BLaER1 treated with 17β-estradiol and CSF1 and Interleukin-3, amounts not matched to agents 10 nM and 100 nM (cell line): Measurements from ENCODE around the gene LSG1.

Experiments
- H3K27ac ChIP-seq, 11 experiments: shearing (Covaris generic); formaldehyde crosslinking; 2 replicates each; pipeline ENCODE4 v1.8.1; 2022
- H3K27me3 ChIP-seq, 11 experiments: shearing (Covaris generic); formaldehyde crosslinking; 2 replicates each; pipeline ENCODE4 v1.8.1; 2022
- H3K36me3 ChIP-seq, 11 experiments: shearing (Covaris generic); formaldehyde crosslinking; 2 replicates each; pipeline ENCODE4 v1.8.1; 2022
- H3K4me1 ChIP-seq, 10 experiments: shearing (Covaris generic); formaldehyde crosslinking; 2 replicates each; pipeline ENCODE4 v1.8.1; 2022
- H3K4me2 ChIP-seq, 11 experiments: shearing (Covaris generic); formaldehyde crosslinking; 2 replicates each; pipeline ENCODE4 v1.8.1; 2022
- H3K4me3 ChIP-seq, 10 experiments: shearing (Covaris generic); formaldehyde crosslinking; 2 replicates each; pipeline ENCODE4 v1.8.1; 2022
- H3K9ac ChIP-seq, 11 experiments: shearing (Covaris generic); formaldehyde crosslinking; 2 replicates each; pipeline ENCODE4 v1.8.1; 2022
- H3K9me3 ChIP-seq, 11 experiments: shearing (Covaris generic); formaldehyde crosslinking; replicated peaks in 1 of 11; 2 replicates each; pipeline ENCODE4 v1.8.1; 2022
- H4K20me1 ChIP-seq, 11 experiments: shearing (Covaris generic); formaldehyde crosslinking; 2 replicates each; pipeline ENCODE4 v1.8.1; 2022
- Cebpa-rat ChIP-seq, 11 experiments: shearing (Covaris generic); IDR thresholded peaks; 2 replicates each; pipeline ENCODE4 v1.8.1; 2022

LSG1 gene

DNA sequence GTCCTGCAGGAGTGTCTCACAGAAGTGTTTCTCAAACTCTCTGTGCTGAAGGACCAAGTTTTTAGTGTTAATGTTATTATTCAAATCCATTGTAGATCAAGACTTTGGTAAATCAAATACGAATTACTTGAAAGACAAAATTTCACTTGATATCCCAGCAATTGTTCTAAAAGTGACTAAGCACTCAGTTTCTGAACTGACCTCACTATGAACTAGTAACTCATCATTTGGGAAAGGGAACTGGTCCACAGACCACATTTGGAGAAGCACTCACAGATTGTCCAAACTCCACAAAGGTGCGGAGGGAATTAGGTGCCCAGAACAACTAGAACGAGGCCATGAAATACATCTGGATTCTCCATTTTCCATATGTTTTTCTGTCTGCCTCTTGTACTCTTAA, 39.3 kb upstream of the LSG1 start:
- no peak for TF ChIP-seq Cebpa-rat (IDR thresholded peaks at IDR 0.05)
- H3K27me3 ChIP-seq: no peaks in the 10 kb centered on the region
- peak overlapping the region in 10 of 11 experiments; percentile 4 to 61 (median 42); a peak in 14 of 22 replicates for H3K4me2 ChIP-seq
- no peaks in the 10 kb centered on the region for H4K20me1 ChIP-seq
- no peak overlapping the region for H3K9ac ChIP-seq
- H3K27ac ChIP-seq: no peak overlapping the region
- H3K4me3 ChIP-seq: no peak overlapping the region
- no peaks in the 10 kb centered on the region for H3K36me3 ChIP-seq
- H3K9me3 ChIP-seq: peaks cover 0 to 8% (median 0%) of the 10 kb centered on the region in 11 experiments; a peak in 3 of 22 replicates
- H3K4me1 ChIP-seq: peaks cover 10 to 32% (median 18%) of the 10 kb centered on the region in 10 experiments

- Histone ChIP-seq H3K27ac (no peak overlapping the region), H3K4me3 (no peak overlapping the region), H4K20me1 (no peaks in the 10 kb centered on the region), H3K9me3 (peaks cover 0 to 8% (median 0%) of the 10 kb centered on the region in 11 experiments; a peak in 3 of 22 replicates), H3K9ac (no peak overlapping the region), H3K36me3 (no peaks in the 10 kb centered on the region), H3K4me2 (no peak overlapping the region), H3K27me3 (no peaks in the 10 kb centered on the region), H3K4me1 (peaks cover 6 to 11% (median 8%) of the 10 kb centered on the region in 10 experiments)
- TF ChIP-seq Cebpa-rat (IDR thresholded peaks at IDR 0.05): no peak
These were observed 35.2 kb upstream of the LSG1 start for GRCh38 chr3:194707147-194707540.

DNA sequence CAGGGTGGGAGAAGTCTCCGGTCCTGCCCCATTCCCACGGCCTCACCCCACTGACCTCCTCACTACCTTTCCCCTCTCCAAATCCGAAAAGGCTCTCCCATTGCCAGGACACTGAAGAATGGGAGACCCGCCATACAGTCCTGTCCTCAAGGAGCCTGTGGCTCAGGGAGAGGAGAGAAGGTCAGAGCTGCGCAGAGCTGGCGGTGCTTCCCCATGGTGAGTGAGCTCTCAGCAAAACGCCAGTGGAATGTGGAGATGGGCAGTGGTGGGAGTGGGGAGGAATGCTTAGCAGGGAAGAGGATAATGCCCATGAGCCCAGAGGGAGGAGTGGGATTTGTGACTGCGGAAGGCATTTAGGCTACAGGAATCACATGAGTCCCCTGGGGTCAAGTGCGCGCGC, 33.8 kb upstream of the LSG1 start:
- no peak for TF ChIP-seq Cebpa-rat (IDR thresholded peaks at IDR 0.05)
- no peak overlapping the region for H3K4me2 ChIP-seq

DNA sequence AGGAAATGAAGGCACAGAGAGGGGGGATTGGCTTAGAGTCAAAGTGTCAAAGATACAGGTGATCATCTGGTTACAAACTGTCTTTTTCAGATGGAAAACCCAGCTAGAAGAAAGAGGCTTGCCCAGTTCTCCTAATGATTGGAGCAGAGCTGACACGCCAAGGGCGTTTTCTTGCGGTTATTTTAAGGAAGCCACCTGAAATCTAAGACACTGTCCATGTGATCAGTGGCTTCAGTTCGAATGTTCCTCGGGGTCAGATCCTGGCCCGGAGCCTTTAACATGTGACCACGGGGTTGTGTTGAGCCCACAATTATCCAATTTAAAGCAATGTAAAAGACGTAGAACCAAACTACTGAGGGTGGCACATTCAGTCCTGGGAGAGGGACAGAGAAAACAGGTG, 33.2 kb upstream of the LSG1 start:
- H3K36me3 ChIP-seq: no peaks in the 10 kb centered on the region
- H3K4me2 ChIP-seq: no peak overlapping the region
- H3K27me3 ChIP-seq: no peaks in the 10 kb centered on the region
- no peak overlapping the region for H3K27ac ChIP-seq
- H3K9ac ChIP-seq: no peak overlapping the region
- H3K4me3 ChIP-seq: no peak overlapping the region
- peaks cover 0 to 8% (median 0%) of the 10 kb centered on the region in 11 experiments; a peak in 3 of 22 replicates for H3K9me3 ChIP-seq
- no peak for TF ChIP-seq Cebpa-rat (IDR thresholded peaks at IDR 0.05)
- H4K20me1 ChIP-seq: no peaks in the 10 kb centered on the region
- no peaks in the 10 kb centered on the region for H3K4me1 ChIP-seq

More for the DNA sequence above, 33.8 kb upstream of the LSG1 start:
- peaks cover 0 to 8% (median 0%) of the 10 kb centered on the region in 11 experiments; a peak in 3 of 22 replicates for H3K9me3 ChIP-seq
- H3K4me3 ChIP-seq: no peak overlapping the region
- H3K36me3 ChIP-seq: no peaks in the 10 kb centered on the region
- H4K20me1 ChIP-seq: no peaks in the 10 kb centered on the region
- no peak overlapping the region for H3K27ac ChIP-seq
- no peaks in the 10 kb centered on the region for H3K27me3 ChIP-seq
- no peak overlapping the region for H3K9ac ChIP-seq
- no peaks in the 10 kb centered on the region for H3K4me1 ChIP-seq

DNA sequence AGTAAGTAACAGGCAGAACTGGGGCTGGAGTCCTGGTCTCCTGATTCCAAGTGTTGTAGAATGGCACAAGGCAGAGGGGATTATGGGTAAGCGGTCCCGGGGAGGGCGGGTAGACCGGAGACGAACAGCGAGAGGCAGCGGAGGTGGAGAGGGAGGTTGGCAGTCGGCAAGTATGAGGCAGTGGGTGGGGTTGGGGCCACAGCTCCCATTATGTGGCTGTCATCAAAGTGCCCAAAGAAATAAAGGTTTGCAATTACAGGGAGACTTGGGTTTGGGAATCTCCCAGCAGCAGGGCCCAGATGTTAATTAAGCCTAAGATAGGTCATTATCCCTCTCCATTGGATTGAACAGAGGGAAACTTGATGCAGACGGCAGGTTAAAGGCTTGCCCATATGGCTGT, 30.6 kb upstream of the LSG1 start:
- no peak overlapping the region for H3K9ac ChIP-seq
- no peaks in the 10 kb centered on the region for H3K4me1 ChIP-seq
- H3K27me3 ChIP-seq: no peaks in the 10 kb centered on the region
- no peaks in the 10 kb centered on the region for H3K36me3 ChIP-seq
- no peak overlapping the region for H3K27ac ChIP-seq
- H3K4me3 ChIP-seq: no peak overlapping the region
- H3K4me2 ChIP-seq: no peak overlapping the region
- H4K20me1 ChIP-seq: no peaks in the 10 kb centered on the region
- H3K9me3 ChIP-seq: peaks cover 12 to 22% (median 17%) of the 10 kb centered on the region in 11 experiments; a peak in 21 of 22 replicates
- TF ChIP-seq Cebpa-rat (IDR thresholded peaks at IDR 0.05): no peak

GRCh38 chr3:194696702-194697101, 24.7 kb upstream of the LSG1 start:
- H3K4me2 ChIP-seq: no peak overlapping the region
- H4K20me1 ChIP-seq: no peaks in the 10 kb centered on the region
- peaks cover 17 to 30% (median 26%) of the 10 kb centered on the region in 10 experiments for H3K4me1 ChIP-seq
- H3K36me3 ChIP-seq: no peaks in the 10 kb centered on the region
- H3K9ac ChIP-seq: no peak overlapping the region
- no peak for TF ChIP-seq Cebpa-rat (IDR thresholded peaks at IDR 0.05)
- no peak overlapping the region for H3K27ac ChIP-seq
- no peak overlapping the region for H3K4me3 ChIP-seq
- no peaks in the 10 kb centered on the region for H3K27me3 ChIP-seq
- H3K9me3 ChIP-seq: peaks cover 12 to 37% (median 17%) of the 10 kb centered on the region in 11 experiments; a peak in 21 of 22 replicates

GRCh38 chr3:194691481-194692283, 19.7 kb upstream of the LSG1 start:
- Histone ChIP-seq H4K20me1 (peaks cover 0 to 38% (median 30%) of the 10 kb centered on the region in 11 experiments; a peak in 18 of 22 replicates), H3K4me1 (peaks cover 53 to 76% (median 66%) of the 10 kb centered on the region in 10 experiments), H3K4me2 (peak overlapping the region; percentile 28 to 100 (median 98)), H3K27me3 (no peaks in the 10 kb centered on the region), H3K9me3 (peaks cover 0 to 16% (median 0%) of the 10 kb centered on the region in 11 experiments; a peak in 5 of 22 replicates), H3K27ac (peak overlapping the region in 10 of 11 experiments; percentile 12 to 88 (median 76); a peak in 17 of 22 replicates), H3K36me3 (peaks cover 0 to 33% (median 12%) of the 10 kb centered on the region in 11 experiments; a peak in 12 of 22 replicates), H3K4me3 (peak overlapping the region in 6 of 10 experiments; percentile 36 to 97 (median 70); a peak in 8 of 20 replicates), H3K9ac (peak overlapping the region in 8 of 11 experiments; percentile 37 to 93 (median 63); a peak in 16 of 22 replicates)
- no peak for TF ChIP-seq Cebpa-rat (IDR thresholded peaks at IDR 0.05)

- Histone ChIP-seq H3K27ac (peak overlapping the region in 9 of 11 experiments; percentile 28 to 88 (median 78); a peak in 17 of 22 replicates), H3K9ac (peak overlapping the region in 9 of 11 experiments; percentile 12 to 93 (median 60); a peak in 17 of 22 replicates), H3K9me3 (peaks cover 0 to 16% (median 0%) of the 10 kb centered on the region in 11 experiments; a peak in 4 of 22 replicates), H3K4me1 (peaks cover 53 to 76% (median 65%) of the 10 kb centered on the region in 10 experiments), H4K20me1 (peaks cover 0 to 47% (median 39%) of the 10 kb centered on the region in 11 experiments; a peak in 18 of 22 replicates), H3K27me3 (no peaks in the 10 kb centered on the region), H3K36me3 (peaks cover 0 to 36% (median 12%) of the 10 kb centered on the region in 11 experiments; a peak in 12 of 22 replicates), H3K4me2 (peak overlapping the region; percentile 28 to 100 (median 98)), H3K4me3 (peak overlapping the region in 6 of 10 experiments; percentile 36 to 97 (median 70); a peak in 11 of 20 replicates)
- no peak for TF ChIP-seq Cebpa-rat (IDR thresholded peaks at IDR 0.05)
These were observed 18.7 kb upstream of the LSG1 start for GRCh38 chr3:194690501-194691372.
